IMR-90 (cell line): Measurements from ENCODE around the gene MCTP1. TPM values are rescaled to one million over a fixed set of nuclear protein-coding genes. Genes with fewer than 3 reads are reported as not detected.

ENCODE experiments used
- ATAC-seq: fragments of 200-7000 bp; cut with Tn5 transposase; 2 replicates; pipeline ENCODE4 v1.9.1; 2020; ENCODE audit warnings: low read depth, mild to moderate bottlenecking, moderate library complexity
- BruUV-seq: library from RNA; stranded (reverse); fragments of 400-500 nt; replicated peaks from 2 replicates; lab custom pipeline; 2021; lab: Mats Ljungman, UMichigan
- CTCF ChIA-PET: fragments of 300-600 bp; formaldehyde crosslinking; extraction: SDS; loops from one replicate; lab custom pipeline; 2021; ENCODE audit warnings: antibody characterized with exemption; lab: Yijun Ruan, JAX
- POLR2A ChIA-PET: fragments of 300-600 bp; sonication (Branson Sonifier 250); formaldehyde crosslinking; loops from one replicate; lab custom pipeline; 2022; ENCODE audit warnings: antibody characterized with exemption; ENCODE audit not compliant: unreplicated experiment; lab: Charles Lee
- DNase-seq: peaks from one replicate; pipeline ENCODE4 v3.0.0; 2013
- H2AFZ ChIP-seq: replicated peaks from 2 replicates; pipeline ENCODE3; 2013; ENCODE audit warnings: low read length, mild to moderate bottlenecking; ENCODE audit not compliant: poor library complexity
- H2AK5ac ChIP-seq: 2 replicates; pipeline ENCODE4 v1.6.1; 2013; ENCODE audit warnings: low read depth, low read length, inconsistent platforms
- H2AK9ac ChIP-seq: replicated peaks from 2 replicates; pipeline ENCODE3; 2013; ENCODE audit warnings: mild to moderate bottlenecking, low read depth, low read length, moderate library complexity; ENCODE audit not compliant: poor library complexity
- H2BK120ac ChIP-seq: 2 replicates; pipeline ENCODE4 v1.6.1; 2013; ENCODE audit warnings: low read depth, low read length, inconsistent platforms
- H2BK15ac ChIP-seq: 3 replicates; pipeline ENCODE4 v1.6.1; 2013; ENCODE audit warnings: low read depth, low read length, inconsistent platforms
- H2BK20ac ChIP-seq: 2 replicates; pipeline ENCODE4 v1.6.1; 2013; ENCODE audit warnings: low read depth, mild to moderate bottlenecking, inconsistent platforms, low read length, moderate library complexity
- H2BK5ac ChIP-seq: 2 replicates; pipeline ENCODE4 v1.6.1; 2013; ENCODE audit warnings: mild to moderate bottlenecking, low read depth, low read length, inconsistent platforms; ENCODE audit not compliant: poor library complexity, severe bottlenecking
- H3K14ac ChIP-seq: replicated peaks from 2 replicates; pipeline ENCODE4 v1.6.1; 2013; ENCODE audit warnings: low read depth, low read length, inconsistent platforms
- H3K18ac ChIP-seq: 2 replicates; pipeline ENCODE4 v1.6.1; 2013; ENCODE audit warnings: low read depth, low read length, control low read depth
- H3K23ac ChIP-seq: 2 replicates; pipeline ENCODE4 v1.6.1; 2013; ENCODE audit warnings: low read depth, low read length, inconsistent platforms
- H3K27ac ChIP-seq: 2 replicates; pipeline ENCODE4 v1.5.1; 2013; ENCODE audit warnings: mild to moderate bottlenecking, control low read depth, low read length; ENCODE audit not compliant: insufficient read depth
- H3K27me3 ChIP-seq: 2 replicates; pipeline ENCODE4 v1.6.1; 2013; ENCODE audit warnings: low read length; ENCODE audit not compliant: control insufficient read depth, insufficient read depth
- H3K36me3 ChIP-seq: 2 replicates; pipeline ENCODE4 v1.6.1; 2013; ENCODE audit warnings: low read length, mixed read lengths; ENCODE audit not compliant: control insufficient read depth, insufficient read depth
- H3K4ac ChIP-seq: 2 replicates; pipeline ENCODE4 v1.6.1; 2013; ENCODE audit warnings: low read depth, low read length, inconsistent platforms
- H3K4me1 ChIP-seq: 2 replicates; pipeline ENCODE4 v1.6.1; 2013; ENCODE audit warnings: low read length, mixed read lengths; ENCODE audit not compliant: control insufficient read depth, insufficient read depth
- H3K4me2 ChIP-seq: 2 replicates; pipeline ENCODE4 v1.6.1; 2013; ENCODE audit warnings: low read depth, mild to moderate bottlenecking, control low read depth, low read length, moderate library complexity
- H3K4me3 ChIP-seq: 2 replicates; pipeline ENCODE4 v1.5.1; 2013; ENCODE audit warnings: low read depth, mild to moderate bottlenecking, control low read depth, low read length, moderate library complexity; ENCODE audit not compliant: insufficient read depth
- H3K56ac ChIP-seq: 2 replicates; pipeline ENCODE4 v1.6.1; 2013; ENCODE audit warnings: low read length, inconsistent platforms; ENCODE audit not compliant: insufficient read depth; ENCODE audit errors: extremely low read depth
- H3K79me1 ChIP-seq, 2 experiments: 2 replicates each; pipeline ENCODE4 v1.6.1; 2013; ENCODE audit warnings: low read length in 2 of 2, inconsistent platforms in 1 of 2, low read depth in 1 of 2
- H3K9ac ChIP-seq: 2 replicates; pipeline ENCODE4 v1.6.1; 2013; ENCODE audit warnings: low read depth, low read length, control low read depth
- H3K9me1 ChIP-seq: 2 replicates; pipeline ENCODE4 v1.6.1; 2013; ENCODE audit warnings: low read length, inconsistent platforms; ENCODE audit not compliant: insufficient read depth
- H3K9me3 ChIP-seq: 2 replicates; pipeline ENCODE4 v1.6.1; 2013; ENCODE audit warnings: low read length; ENCODE audit not compliant: control insufficient read depth, insufficient read depth
- H4K20me1 ChIP-seq: 2 replicates; pipeline ENCODE4 v1.6.1; 2013; ENCODE audit warnings: low read length, inconsistent platforms; ENCODE audit not compliant: insufficient read depth
- H4K5ac ChIP-seq: 2 replicates; pipeline ENCODE4 v1.6.1; 2013; ENCODE audit warnings: mild to moderate bottlenecking, low read depth, low read length, control low read depth
- H4K8ac ChIP-seq, 2 experiments: 2 replicates each; pipeline ENCODE4 v1.6.1; 2013; ENCODE audit warnings: low read depth in 2 of 2, low read length in 2 of 2, control low read depth in 1 of 2, inconsistent platforms in 1 of 2
- H4K91ac ChIP-seq: 2 replicates; pipeline ENCODE4 v1.6.1; 2013; ENCODE audit warnings: low read depth, low read length, inconsistent platforms; ENCODE audit not compliant: insufficient read depth
- BHLHE40 ChIP-seq: fragments of 150-350 bp; IDR thresholded peaks from 2 replicates; pipeline ENCODE4 v1.6.1; 2016; ENCODE audit warnings: mild to moderate bottlenecking, low read depth, low read length
- CEBPB ChIP-seq: IDR thresholded peaks from 2 replicates; pipeline ENCODE4 v1.6.1; 2012; ENCODE audit warnings: low read depth, low read length, improper control_type of control experiment
- CHD1 ChIP-seq: IDR thresholded peaks from 2 replicates; pipeline ENCODE4 v1.6.1; 2012; ENCODE audit warnings: low read depth, low read length, improper control_type of control experiment
- FOS ChIP-seq: fragments of 150-350 bp; IDR thresholded peaks from 2 replicates; pipeline ENCODE4 v1.6.1; 2016; ENCODE audit warnings: low read depth, low read length
- MAFK ChIP-seq: IDR thresholded peaks from 2 replicates; pipeline ENCODE4 v1.6.1; 2012; ENCODE audit warnings: low read depth, low read length, improper control_type of control experiment
- MXI1 ChIP-seq: IDR thresholded peaks from 2 replicates; pipeline ENCODE4 v1.6.1; 2012; ENCODE audit warnings: low read depth, mild to moderate bottlenecking, low read length, moderate library complexity, borderline replicate concordance
- NFE2L2 ChIP-seq: fragments of 150-350 bp; IDR thresholded peaks from 2 replicates; pipeline ENCODE4 v1.6.1; 2016; ENCODE audit warnings: low read depth, mild to moderate bottlenecking, low read length
- POLR2A ChIP-seq: IDR thresholded peaks from 2 replicates; pipeline ENCODE4 v1.6.1; 2012; ENCODE audit warnings: mild to moderate bottlenecking, low read depth, low read length
- RAD21 ChIP-seq: IDR thresholded peaks from 2 replicates; pipeline ENCODE4 v1.6.1; 2012; ENCODE audit warnings: low read length, improper control_type of control experiment
- SMC3 ChIP-seq: fragments of 150-350 bp; IDR thresholded peaks from 2 replicates; pipeline ENCODE4 v1.6.1; 2016; ENCODE audit warnings: low read depth, mild to moderate bottlenecking, antibody characterized with exemption, low read length, moderate library complexity
- WGBS, 2 experiments: methylation state at CpG; one replicate each; pipeline versions ENCODE4 v1.1.5 to v1.1.7; 2013; ENCODE audit warnings: missing lambda C conversion rate in 2 of 2; ENCODE audit not compliant: insufficient read length in 1 of 2; ENCODE audit errors: extremely low coverage in 2 of 2; 5-methylcytosine and 5-hydroxymethylcytosine counted together
- dilution Hi-C: fragments of 300-500 bp; cut with HindIII; formaldehyde crosslinking; loops from one replicate; pipeline ENCODE4 v1.14.3; 2018; ENCODE audit warnings: low sequenced_read_pairs; ENCODE audit not compliant: unreplicated experiment
- in situ Hi-C: fragments of 300-500 bp; cut with MboI; formaldehyde crosslinking; loops from 3 replicates; pipeline ENCODE4 v1.14.3; 2019; ENCODE audit warnings: low sequenced_read_pairs, inconsistent platforms, mixed read lengths
- intact Hi-C: fragments of 100-400 bp; cut with micrococcal nuclease; formaldehyde crosslinking; loops from 2 replicates; pipeline ENCODE4 v1.10.0; 2022
- polyA plus RNA-seq, 3 experiments: library from polyadenylated mRNA; depleted of rRNA; stranded (reverse); fragments of >200 nt; gene quantifications; 2 replicates each; pipeline ENCODE4 v1.2.3, GENCODE V29; 2012; ENCODE audit warnings: low replicate concordance in 1 of 3
- total RNA-seq: library from RNA; depleted of rRNA; stranded (reverse); fragments of >200 nt; gene quantifications from 2 replicates; pipeline ENCODE4 v1.2.3, GENCODE V29; 2012
- TF ChIP-seq, protein P1 (sequence below): fragments of 150-350 bp; IDR thresholded peaks from 2 replicates; pipeline ENCODE4 v1.6.1; 2017; ENCODE audit warnings: mild to moderate bottlenecking, antibody characterized with exemption, low read length, low read depth

The MCTP1 gene
- total and polyA plus RNA-seq, 2 of the 4 experiments (the other 2 are of a cell fraction), result 0.21 TPM; not detected in 1

DNA sequence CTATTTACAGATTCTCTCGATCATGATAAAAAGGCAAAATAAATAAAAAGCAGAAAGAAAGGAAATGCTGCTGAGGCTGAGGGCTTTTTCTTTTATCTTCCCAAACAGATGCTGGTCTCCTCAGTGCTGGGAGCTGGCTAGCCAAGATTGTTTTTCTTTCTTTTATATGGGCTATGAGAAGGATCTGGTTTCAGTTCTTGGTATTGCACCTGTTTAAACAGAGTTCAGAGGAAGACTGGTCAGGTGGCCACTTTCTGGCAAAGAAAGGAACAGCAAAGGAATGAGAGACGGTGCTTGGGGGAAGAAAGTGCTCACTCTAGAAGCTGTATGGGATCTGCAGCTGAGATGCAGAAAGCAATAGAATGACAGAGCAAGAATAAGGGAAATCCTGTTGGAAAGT, 577.5 kb downstream of the MCTP1 start:
- ChIA-PET CTCF (no interaction called here), POLR2A (no interaction called here)
- Histone ChIP-seq H4K91ac (no peak overlapping the region), H2BK5ac (no peak overlapping the region), H2AK9ac (no peak overlapping the region), H3K23ac (no peak overlapping the region), H3K56ac (no peak overlapping the region), H4K8ac (no peak overlapping the region), H2BK15ac (no peak overlapping the region), H3K4me1 (0 out of 2 replicates have a peak, but pooled peaks cover 1% of the 10 kb centered on the region), H2BK20ac (no peak overlapping the region), H3K14ac (no peak overlapping the region), H2BK120ac (no peak overlapping the region), H3K9me3 (no peaks in the 10 kb centered on the region), H3K9me1 (no peaks in the 10 kb centered on the region), H4K20me1 (no peaks in the 10 kb centered on the region), H3K9ac (no peak overlapping the region), H3K27ac (no peak overlapping the region), H3K4ac (no peak overlapping the region), H2AK5ac (no peak overlapping the region), H3K4me2 (no peak overlapping the region), H4K5ac (no peak overlapping the region), H3K4me3 (no peak overlapping the region), H3K79me1 (no peaks in the 10 kb centered on the region), H2AFZ (no peak overlapping the region), H3K18ac (no peak overlapping the region), H3K27me3 (no peaks in the 10 kb centered on the region), H3K36me3 (no peaks in the 10 kb centered on the region)
- no CpG with 5 or more reads among the region's 2 CpGs for WGBS, 2 experiments
- TF ChIP-seq, protein P1, sequence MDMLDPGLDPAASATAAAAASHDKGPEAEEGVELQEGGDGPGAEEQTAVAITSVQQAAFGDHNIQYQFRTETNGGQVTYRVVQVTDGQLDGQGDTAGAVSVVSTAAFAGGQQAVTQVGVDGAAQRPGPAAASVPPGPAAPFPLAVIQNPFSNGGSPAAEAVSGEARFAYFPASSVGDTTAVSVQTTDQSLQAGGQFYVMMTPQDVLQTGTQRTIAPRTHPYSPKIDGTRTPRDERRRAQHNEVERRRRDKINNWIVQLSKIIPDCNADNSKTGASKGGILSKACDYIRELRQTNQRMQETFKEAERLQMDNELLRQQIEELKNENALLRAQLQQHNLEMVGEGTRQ, result no peak
- no peak for TF ChIP-seq MAFK
- TF ChIP-seq POLR2A, result no peak
- no peak for TF ChIP-seq CEBPB
- TF ChIP-seq BHLHE40, result no peak
- no peak for TF ChIP-seq FOS
- no peak for TF ChIP-seq CHD1
- no peak for TF ChIP-seq MXI1
- no peak for TF ChIP-seq SMC3
- no peak for TF ChIP-seq RAD21
- no peak for TF ChIP-seq NFE2L2
- ATAC-seq, result no peak
- DNase-seq, result peak; percentile 45
- intact Hi-C loops, result no loop called here
- no TSS peak for BruUV-seq
- dilution Hi-C loops, result no loop called here
- in situ Hi-C loops, result no loop called here
